HEK293T (cell line): ENCODE results near the gene SNAI3.

Source experiments
- BHLHE40 ChIP-seq: fragments of 450-650 bp; IDR thresholded peaks from 2 replicates; pipeline ENCODE4 v1.6.1; 2016; ENCODE audit warnings: mild to moderate bottlenecking, moderate library complexity, borderline replicate concordance
- FOXA1 ChIP-seq: fragments of 450-650 bp; IDR thresholded peaks from 2 replicates; pipeline ENCODE4 v1.6.1; 2016; ENCODE audit warnings: mild to moderate bottlenecking
- FOXK2 ChIP-seq: fragments of 450-650 bp; IDR thresholded peaks from 2 replicates; pipeline ENCODE4 v1.6.1; 2016; ENCODE audit warnings: mild to moderate bottlenecking
- FOXM1 ChIP-seq: fragments of 450-650 bp; IDR thresholded peaks from 2 replicates; pipeline ENCODE4 v1.6.1; 2017; ENCODE audit warnings: mild to moderate bottlenecking, borderline replicate concordance
- HDGF ChIP-seq: fragments of 450-650 bp; IDR thresholded peaks from 2 replicates; pipeline ENCODE4 v1.6.1; 2017; ENCODE audit warnings: antibody characterized with exemption, borderline replicate concordance
- L3MBTL2 ChIP-seq: fragments of 450-650 bp; conservative IDR thresholded peaks from 2 replicates; pipeline ENCODE4 v1.6.1; 2016; ENCODE audit warnings: mild to moderate bottlenecking
- PKNOX1 ChIP-seq: fragments of 450-650 bp; IDR thresholded peaks from 2 replicates; pipeline ENCODE4 v1.6.1; 2016
- SP1 ChIP-seq: fragments of 450-650 bp; IDR thresholded peaks from 2 replicates; pipeline ENCODE4 v1.6.1; 2017
- SUZ12 ChIP-seq: fragments of 450-650 bp; IDR thresholded peaks from 2 replicates; pipeline ENCODE4 v1.6.1; 2016; ENCODE audit warnings: mild to moderate bottlenecking
- TARDBP ChIP-seq: fragments of 450-650 bp; IDR thresholded peaks from 2 replicates; pipeline ENCODE4 v1.6.1; 2016
- ZNF384 ChIP-seq: fragments of 450-650 bp; IDR thresholded peaks from 2 replicates; pipeline ENCODE4 v1.6.1; 2016

- TF ChIP-seq HDGF (no peak), PKNOX1 (no peak), BHLHE40 (no peak), FOXM1 (no peak), FOXK2 (no peak), SP1 (no peak), ZNF384 (no peak), L3MBTL2 (no peak), FOXA1 (no peak), SUZ12 (no peak), TARDBP (no peak)
Observed at GRCh38 chr16:88640039-88640495, 46.2 kb downstream of the SNAI3 start.
